ENCODE data around the gene ZFP1.
A peak's percentile ranks its signal among the peaks of the same experiment; 100 is the strongest.
"Not testable (repeated sequence)": the region's sequence is repeated elsewhere in the genome, so short reads cannot be mapped to it uniquely, and the experiment has no call there.

ZFP1 gene

DNA sequence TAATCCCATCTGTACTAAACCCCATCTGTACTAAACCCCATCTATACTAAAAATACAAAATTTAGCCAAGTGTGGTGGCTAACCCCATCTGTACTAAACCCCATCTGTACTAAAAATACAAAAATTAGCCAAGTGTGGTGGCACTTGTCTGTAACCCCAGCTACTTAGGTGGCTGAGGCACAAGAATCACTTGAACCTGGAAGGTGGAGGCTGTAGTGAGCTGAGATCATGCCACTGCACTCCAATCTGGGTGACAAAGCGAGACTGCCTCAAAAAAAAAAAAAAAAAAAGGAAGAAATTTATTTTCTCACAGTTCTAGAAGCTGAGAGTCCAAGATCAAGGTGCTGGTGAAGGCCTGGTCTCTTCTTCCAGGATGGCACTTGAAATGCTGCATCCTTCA is 12.1 kb downstream of the ZFP1 start:
- DNase-seq, result no peak

DNA sequence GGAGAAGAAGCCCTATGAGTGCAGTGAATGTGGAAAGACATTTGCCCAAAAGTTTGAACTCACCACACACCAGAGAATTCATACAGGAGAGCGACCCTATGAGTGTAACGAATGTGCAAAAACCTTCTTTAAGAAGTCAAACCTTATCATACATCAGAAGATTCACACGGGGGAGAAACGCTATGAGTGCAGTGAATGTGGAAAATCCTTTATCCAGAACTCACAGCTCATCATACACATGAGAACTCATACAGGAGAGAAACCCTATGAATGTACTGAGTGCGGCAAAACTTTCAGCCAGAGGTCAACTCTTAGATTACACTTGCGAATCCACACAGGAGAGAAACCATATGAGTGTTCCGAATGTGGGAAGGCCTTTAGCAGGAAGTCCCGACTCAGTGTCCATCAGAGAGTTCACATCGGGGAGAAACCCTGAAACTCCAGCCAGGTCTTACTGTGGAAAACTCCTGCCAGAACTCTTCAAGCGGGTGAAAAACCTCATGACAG is 21.6 kb downstream of the ZFP1 start:
- no peak for DNase-seq

DNA sequence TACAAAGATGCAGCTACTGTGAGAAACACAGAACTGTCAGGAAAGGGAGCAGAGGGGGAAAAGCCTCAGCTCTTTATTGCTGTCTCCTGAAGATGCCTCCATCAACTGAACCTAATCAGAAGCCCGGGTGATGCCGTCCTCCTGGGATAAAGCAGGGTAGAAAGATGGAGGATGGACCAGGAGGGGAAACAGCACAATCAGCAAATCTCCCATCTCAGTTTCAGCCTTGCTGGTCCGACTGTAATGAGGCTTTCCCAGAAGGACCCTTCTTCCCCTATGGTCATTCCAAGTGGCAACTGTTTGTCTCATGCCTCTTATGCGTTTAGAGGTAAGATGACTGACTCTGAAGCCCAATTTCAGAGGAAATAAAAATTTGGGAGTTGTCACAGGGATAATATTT is 24.3 kb downstream of the ZFP1 start:
- no peak for DNase-seq

DNA sequence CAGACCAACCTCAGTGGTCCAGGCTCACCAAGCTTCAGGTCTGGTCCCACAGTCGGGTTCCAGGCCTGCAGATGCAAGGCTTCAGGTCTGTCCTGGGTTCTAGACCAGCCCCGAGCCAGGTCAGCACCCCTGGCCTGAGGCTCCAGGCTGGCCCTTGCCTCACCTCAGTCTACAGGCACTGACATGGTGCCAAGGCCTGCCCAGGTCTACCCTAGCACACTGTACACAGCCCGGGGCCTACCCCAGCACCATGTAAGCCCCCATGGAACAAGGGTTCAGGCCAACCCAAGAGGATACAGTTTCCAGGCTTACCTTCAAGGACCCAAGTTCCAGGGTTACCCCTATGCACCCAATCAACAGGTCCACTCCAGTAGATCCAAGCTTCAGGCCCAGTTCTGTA is 26.8 kb downstream of the ZFP1 start:
- no peak for DNase-seq

DNA sequence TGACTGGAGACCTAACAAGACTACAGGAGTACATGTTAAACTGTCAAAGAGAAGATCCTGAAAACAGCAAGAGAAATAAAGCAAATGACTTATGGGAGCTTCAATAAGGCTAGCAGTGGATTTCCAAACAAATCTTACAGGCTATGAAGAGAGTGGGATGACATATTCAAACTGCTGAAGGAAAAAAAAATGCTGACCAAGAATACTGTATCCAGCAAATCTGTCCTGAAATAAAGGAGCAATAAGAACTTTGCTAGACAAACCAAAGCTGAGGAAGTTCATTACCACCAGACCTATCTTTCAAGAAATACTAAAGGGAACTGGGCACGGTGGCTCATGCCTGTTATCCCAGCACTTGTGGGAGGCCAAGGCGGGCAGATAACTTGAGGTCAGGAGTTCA is 28.6 kb downstream of the ZFP1 start:
- no peak for DNase-seq

DNA sequence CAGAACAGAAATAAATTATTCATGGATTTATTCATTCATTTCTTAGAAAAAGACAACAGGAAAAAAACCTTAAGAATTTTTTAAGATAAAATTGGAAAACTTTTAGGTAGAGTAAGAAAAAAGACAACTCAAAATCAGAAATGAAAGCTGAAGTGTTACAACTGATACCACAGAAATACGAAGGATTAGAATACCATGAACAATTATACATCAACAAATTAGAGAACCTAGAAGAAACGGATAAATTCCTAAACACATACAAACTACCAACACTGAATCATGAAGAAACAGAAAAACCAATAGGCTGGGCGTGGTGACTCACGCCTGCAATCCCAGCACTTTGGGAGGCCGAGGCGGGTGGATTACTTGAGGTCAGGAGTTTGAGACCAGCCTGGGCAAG is 30.9 kb downstream of the ZFP1 start:
- no peak for DNase-seq

DNA sequence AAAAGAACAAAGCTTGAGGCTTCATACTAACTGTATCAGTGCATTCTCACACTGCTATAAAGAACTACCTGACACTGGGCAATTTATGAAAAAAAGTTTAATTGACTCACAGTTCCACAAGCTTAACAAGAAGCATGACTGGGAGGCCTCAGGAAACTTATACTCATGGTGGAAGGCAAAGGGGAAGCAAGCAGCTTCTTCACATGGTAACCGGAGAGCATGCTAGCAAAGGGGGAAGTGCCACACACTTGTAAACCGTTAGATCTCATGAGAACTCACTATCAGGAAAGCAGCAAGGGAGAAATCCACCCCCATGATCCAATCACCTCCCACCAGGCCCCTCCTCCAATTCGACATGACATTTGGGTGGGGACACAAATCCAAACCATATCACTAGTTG is 33.3 kb downstream of the ZFP1 start:
- peak; percentile 13 to 49 (median 37) for DNase-seq

DNA sequence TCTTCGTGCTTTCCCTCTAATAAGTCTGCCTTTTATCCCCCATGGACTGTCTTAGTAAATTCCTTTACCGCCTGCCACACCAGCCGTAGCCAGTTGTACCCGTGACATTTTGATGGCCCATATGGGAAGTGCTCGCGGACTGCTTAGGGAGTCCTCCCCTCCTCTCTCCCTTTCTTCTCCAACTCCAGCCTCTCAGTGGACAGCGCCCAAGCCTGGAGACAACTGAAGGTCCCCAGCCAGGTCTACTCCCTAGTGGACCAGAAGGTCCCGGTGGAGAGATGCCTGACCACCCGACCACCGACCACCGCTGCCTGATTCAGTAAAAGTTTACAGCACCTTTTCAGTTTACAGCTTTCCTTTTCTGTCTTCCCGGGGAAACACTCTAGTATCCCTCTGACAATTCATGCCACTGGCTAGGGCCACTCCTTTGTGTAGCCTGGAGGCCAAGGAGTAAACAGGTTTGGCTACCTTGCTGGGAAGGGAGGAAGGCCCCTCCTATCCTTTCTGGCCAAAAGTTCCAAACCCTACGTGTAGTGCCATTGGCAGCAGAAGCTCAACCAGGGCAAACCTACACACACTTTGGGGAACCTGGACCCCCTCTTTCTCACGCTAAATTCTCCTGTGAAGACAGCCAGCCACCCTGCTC is 40.6 kb downstream of the ZFP1 start:
- no peak for DNase-seq

DNA sequence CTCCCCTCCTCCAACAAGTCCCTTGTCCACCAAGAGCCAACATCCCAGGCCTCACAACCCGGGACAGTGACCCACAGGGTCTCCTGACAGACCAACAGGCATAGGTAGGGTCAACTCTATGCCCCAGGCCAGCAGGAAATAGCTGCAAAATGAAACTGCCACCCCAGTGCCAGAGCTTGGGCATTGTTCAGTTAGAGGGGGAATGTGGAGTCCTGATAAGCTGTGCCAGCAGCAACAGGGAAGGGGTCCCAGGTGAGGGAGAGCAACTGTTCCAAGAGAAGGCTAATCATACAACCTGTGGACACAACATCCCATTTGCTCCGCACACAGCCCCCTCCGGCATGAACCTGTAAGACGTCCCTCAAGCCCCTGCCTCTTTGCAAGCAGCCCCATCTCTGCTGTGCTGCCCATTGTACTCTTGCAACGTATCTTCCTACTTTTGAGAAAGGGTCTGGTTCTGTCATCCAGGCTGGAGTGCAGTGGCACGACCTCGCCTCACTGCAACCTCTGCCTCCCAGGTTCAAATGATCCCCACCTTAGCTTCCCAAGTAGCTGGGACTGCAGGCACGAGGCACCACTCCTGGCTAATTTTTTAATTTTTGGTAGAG is 41.4 kb downstream of the ZFP1 start:
- no peak for DNase-seq

DNA sequence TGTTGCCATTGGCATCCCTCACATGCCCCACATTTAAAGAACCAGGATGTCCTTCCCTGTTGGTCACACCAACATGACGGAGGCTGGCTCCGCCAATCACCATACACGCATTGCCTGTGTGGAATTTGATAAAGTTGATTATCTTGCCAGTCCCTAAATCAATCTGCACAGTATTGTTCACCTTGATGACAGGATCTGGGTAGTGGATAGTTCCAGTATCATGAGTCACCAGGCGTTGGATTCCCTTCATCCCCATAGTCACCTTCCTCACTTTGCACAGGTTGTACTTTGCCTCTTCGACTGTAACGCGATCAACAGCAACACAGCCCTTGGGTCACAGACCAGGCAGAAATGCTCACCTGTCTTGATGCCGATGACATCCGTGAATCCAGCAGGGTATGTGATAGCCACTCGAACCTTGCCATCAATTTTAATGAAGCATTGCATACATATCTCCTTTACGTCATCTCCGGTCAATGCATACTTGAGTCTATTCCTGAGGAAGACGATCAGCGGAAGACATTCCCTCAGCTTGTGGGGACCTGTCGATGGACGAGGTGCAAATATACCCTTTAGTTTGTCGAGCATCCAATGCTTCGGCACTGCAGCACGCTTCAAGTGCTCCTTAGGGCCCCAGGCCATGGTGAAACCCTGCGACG is 44.4 kb downstream of the ZFP1 start:
- no peak for DNase-seq

DNA sequence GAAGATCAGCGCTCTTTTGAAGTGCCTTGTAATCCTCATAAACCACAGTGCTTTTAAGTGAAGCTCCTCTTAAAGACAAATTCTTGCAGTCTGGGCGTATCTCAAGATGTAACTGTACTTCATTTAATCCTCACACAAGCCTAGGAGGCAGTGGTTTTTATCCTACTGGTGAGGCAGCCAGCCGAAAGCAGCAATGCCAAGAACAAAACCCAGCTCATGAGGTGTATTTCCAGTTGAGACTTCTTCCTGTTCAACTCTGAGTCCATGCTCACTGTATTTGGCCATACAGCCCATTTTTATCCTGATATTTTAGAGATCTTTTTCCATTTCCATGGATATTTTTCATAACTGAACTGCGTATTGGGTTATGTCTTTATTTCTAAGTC is 44.9 kb downstream of the ZFP1 start:
- no peak for DNase-seq

DNA sequence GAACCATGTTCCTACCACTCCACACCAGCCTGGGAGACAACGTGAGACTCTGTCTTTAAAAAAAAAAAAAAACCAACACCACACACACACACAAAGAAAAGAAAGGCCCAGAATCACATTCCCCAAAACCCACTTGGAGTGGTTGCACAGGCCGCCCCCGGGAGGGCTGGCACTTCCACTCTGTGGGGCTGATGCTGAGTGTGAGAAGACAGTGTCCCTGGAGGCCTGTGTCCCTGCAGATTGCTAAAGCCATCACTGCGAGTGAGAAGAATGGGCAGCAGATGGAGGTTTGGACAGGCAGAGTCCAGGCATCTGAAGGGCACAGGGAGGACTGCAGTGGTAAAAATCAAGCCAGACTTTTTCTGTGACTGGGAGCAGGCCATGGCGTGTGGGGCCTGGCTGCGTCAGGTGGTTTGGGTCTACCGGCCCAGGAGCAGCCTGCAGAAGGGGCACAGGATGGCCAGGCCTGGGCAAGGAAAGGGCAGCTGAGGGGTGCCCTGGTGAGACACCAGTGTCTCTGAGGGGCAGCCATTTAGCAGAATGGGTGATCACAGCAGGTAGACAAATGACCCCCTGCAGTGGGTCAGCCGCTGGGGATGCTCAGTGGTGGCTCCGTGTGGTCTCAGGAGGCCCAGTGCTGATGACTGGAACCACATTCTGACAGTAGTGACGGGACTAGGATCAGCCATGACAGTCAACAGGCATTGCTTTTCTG is 45.6 kb downstream of the ZFP1 start:
- DNase-seq, result no peak

DNA sequence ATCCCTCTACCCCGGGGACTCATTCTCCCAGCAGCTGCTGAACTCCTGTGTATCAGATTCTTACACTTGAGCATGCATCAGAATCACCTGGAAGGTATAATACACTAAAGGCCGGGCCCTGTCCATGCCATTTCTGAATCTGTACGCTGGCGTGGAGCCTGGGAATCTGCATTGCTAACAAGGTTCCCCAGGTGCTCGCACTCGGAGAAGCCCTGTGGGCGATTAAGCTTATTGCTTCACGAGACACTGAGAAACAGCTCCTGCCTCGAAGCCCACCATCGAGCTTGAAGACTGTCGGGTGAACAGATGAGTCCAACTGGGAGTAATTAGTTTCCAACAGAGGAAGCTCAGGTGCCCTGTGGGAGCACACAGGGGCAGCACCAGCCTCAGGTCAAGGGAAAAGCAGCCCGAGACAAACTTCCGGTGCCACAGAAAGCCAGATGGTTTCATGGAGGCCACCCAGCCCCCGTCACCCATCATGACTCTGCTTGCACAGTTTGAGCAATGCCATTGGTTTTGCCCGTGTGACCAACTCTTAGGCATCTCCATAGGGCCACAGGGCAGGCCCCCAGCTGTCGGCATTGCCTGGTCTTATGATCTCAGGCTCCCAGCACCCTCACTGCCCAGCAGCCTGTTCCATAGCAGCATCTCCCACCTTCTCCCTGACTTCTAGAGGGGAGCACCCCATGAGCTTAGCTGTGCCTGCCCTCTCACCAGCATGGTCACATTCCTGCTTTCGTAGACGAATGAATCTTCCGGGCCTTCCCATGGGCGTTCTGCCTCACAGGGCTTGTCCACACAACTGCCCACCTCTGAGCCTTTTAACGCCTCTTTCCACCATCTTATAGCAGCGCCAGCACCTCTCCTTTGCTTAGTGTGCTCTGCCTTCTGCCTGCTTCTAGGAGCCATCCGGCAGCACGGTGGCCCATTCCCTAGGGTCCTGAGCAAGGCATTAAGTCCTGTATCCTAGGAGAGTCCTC is 47.8 kb downstream of the ZFP1 start:
- DNase-seq, result no peak

DNA sequence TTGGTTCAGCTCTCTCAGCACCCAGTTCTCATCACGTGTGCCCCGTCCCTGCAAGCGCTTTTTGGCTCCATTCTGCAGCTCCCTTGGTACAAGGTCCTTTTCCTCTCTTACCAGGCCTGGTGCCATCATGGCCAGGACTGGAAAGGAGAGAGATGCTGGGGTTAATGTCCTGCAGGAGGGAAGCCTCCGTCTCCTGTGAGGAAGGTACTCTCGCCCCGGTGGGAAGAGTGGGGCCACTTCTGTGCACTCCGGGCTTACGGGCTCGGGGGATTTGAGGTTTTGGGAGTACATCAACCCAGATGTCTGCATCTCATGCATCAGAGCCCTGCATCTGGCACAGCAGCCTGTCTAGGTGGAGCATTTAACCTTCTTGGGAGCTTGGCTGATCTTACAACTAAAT is 48.5 kb downstream of the ZFP1 start:
- no peak for DNase-seq

DNA sequence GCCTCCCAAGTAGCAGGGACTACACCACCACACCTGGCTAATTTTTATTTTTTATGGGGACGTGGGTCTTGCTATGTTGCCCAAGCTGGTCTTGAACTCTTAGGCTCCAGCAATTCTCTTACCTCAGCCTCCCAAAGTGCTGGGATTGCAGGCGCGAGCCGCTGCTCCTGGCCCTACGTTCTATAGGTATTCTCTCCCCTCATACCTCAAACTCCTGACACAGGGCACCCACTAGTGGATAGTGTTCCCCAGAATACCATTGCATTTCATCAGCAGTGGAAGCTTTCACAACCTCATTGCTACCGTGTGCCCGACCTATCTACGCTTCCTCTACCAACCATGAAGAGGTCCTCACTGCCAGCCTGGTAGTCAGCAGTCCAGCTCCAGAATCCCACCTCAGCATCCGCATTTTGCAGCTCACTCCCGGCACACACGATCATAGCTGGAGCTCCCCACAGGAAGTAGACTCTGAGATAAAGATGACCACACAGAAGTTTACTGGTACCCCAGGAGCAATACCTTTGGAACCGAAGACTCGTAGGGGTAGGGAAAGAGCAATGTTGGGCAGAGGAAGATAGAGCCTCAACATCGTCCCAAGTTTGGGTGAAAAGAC is 49.3 kb downstream of the ZFP1 start:
- no peak for DNase-seq

DNA sequence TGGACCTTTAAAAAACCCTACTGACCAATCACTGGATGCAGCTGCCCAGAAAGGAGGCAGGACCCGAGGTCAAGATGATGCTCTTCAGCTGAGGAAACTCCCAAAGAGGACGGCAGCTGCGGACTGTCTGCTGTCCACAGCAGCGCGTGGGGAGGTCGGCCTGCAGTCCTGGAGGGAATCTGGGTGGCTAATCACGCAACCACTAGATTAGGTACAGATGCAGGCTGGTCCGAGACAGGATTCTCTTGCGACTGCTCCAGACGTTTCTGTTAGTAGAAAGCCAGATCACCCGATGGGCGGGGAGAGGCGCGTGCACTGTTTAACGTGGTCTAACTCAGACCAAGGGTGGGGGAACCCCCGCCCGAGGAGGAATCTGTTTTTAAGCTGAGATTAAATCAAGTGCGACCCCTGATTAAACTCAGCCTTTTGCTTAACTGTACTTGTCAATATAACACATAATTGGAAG is 49.8 kb downstream of the ZFP1 start:
- DNase-seq, result no peak

DNA sequence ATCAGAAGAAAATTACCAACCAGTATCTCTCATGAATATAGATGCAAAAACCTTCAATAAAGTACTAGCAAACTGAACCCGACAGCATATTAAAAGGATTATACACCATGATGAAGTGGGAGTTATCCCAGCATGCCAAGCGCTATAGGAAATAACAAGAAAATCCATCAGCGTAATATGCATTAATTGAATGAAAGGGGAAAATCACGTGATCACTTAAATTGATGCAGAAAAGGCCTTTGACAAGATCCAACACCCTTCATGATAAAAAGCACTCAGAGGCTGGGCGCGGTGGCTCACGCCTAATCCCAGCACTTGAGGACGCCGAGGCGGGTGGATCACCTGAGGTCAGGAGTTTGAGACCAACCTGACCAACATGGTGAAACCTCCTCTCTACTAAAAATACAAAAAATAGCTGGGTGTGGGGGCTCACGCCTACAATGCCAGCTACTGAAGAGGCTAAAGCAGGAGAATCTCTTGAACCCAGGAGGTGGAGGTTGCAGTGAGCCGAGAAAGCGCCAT is 53.8 kb downstream of the ZFP1 start:
- no peak for DNase-seq

DNA sequence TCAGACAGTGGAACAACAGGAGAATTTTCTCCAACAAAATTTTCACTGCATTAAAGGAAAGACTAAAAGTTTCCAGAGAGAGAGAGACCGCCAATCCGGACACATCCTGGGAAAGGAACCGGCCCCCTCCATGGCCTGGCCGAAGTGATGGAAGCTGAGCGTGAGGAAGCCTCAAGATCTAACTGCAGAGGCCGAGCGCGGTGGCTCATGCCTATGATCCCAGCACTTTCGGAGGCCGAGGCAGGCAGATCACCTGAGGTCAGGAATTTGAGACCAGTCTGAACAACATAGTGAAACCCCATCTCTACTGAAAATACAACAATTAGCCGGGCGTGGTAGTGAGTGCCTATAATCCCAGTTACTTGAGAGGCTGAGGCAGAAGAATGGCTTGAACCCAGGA is 54.8 kb downstream of the ZFP1 start:
- DNase-seq, result no peak

DNA sequence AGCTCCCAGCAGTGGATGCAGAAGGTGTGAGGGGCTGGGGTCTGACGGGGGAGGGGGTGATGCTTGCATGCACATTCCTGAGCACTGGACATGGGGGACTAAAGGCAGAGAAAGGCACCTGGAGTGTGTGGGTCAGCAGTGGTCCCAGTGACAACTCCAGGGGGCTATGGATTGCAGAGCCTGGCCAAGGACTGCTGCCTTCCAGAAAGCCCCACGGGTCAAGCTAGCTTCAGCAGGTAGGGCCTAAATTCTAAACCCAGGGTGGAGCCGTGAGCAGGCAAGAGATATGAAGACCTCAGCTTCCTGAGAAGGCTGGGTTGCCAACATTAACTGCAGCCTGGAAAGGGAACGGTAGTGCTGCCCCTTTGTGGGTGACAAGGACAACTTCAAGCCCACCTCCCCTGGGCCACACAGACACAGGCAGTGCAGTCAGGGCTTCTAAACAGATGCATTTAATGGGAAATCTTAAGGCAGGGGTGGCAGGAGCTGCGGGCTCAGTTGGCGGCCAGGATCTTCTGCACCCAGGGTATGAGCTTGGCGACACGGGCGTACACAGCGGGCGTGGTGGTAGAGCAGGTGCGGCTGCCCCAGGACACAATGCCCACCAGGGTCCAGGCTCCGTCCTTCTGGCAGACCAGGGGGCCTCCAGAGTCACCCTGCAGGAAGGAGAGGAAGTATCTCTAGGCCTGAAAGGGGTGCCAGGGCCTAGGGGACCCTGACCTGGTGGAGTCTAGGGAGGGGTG is 55.5 kb downstream of the ZFP1 start:
- DNase-seq, result no peak

DNA sequence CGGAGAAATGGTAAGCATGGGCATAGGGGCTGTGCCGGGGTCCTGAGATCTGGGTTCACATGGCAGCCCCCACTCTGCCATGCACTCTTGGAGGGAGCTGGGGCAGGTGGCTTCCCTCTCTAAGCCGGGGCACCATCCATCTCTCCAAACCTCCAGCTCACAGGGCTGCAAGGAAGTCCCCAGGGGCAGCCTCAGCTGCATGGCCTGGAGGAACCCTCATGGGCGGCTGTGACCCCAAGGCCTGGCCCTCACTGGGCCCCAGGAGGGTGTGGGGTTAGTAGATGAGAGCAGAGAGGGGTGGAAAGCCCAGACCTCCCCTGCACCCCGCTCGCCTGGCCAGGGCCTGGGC is 56.1 kb downstream of the ZFP1 start:
- DNase-seq, result no peak

DNA sequence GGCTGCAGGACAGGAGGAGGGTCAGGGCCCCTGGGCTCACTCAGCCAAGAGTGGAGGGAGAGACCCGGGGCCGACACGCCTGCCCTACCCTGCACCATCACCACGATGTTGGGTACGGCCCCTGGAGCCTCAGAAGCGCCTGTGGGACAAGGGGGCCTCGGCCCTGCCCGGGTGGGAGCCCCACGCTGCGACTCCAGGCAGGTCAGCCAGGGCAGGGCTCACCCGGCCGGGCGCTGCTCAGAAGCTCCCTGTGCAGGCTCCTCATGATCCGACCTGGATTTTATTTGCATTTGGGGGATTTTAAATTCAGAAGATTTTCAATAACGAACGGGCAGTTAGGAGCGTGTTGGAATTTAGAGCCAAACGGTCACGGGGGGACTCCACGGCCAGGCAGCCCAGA is 56.6 kb downstream of the ZFP1 start:
- DNase-seq, result not testable (repeated sequence)

Data from suppressor macrophage (primary cell).